GM19397 (cell line): ENCODE measurements around the gene OBP2B.

Experiments used
- ATAC-seq: cut with Tn5 transposase; IDR thresholded peaks from one replicate; pipeline ENCODE4 v1.9.1; 2021; ENCODE audit warnings: mild to moderate bottlenecking, moderate library complexity; ENCODE audit not compliant: unreplicated experiment

Gene OBP2B

GRCh38 chr9:133202688-133203453 lies 6.2 kb downstream of the OBP2B start:
- ATAC-seq = no peak

- ATAC-seq = no peak
Observed at GRCh38 chr9:133202145-133202513, 6.9 kb downstream of the OBP2B start.

- no peak for ATAC-seq
Observed at GRCh38 chr9:133201424-133202144, 7.5 kb downstream of the OBP2B start.

GRCh38 chr9:133200631-133201030 lies 8.4 kb downstream of the OBP2B start:
- no peak for ATAC-seq

GRCh38 chr9:133199648-133200321 lies 9.3 kb downstream of the OBP2B start:
- no peak for ATAC-seq

- no peak for ATAC-seq
Observed at GRCh38 chr9:133195029-133195428, 14.0 kb downstream of the OBP2B start.

GRCh38 chr9:133194597-133194996 lies 14.5 kb downstream of the OBP2B start:
- no peak for ATAC-seq

GRCh38 chr9:133191989-133192388 lies 17.1 kb downstream of the OBP2B start:
- no peak for ATAC-seq

- no peak for ATAC-seq
Observed at GRCh38 chr9:133189826-133190225, 19.2 kb downstream of the OBP2B start.

- no peak for ATAC-seq
Observed at GRCh38 chr9:133188843-133189180, 20.2 kb downstream of the OBP2B start.

GRCh38 chr9:133188006-133188842 lies 20.8 kb downstream of the OBP2B start:
- ATAC-seq = no peak

- no peak for ATAC-seq
Observed at GRCh38 chr9:133187561-133188005, 21.5 kb downstream of the OBP2B start.

GRCh38 chr9:133186736-133187135 lies 22.3 kb downstream of the OBP2B start:
- ATAC-seq = no peak

- ATAC-seq = no peak
Observed at GRCh38 chr9:133184971-133185370, 24.1 kb downstream of the OBP2B start.

- no peak for ATAC-seq
Observed at GRCh38 chr9:133182151-133182550, 26.9 kb downstream of the OBP2B start.

- no peak for ATAC-seq
Observed at GRCh38 chr9:133181561-133181960, 27.5 kb downstream of the OBP2B start.

- no peak for ATAC-seq
Observed at GRCh38 chr9:133180953-133181352, 28.1 kb downstream of the OBP2B start.

- ATAC-seq = no peak
Observed at GRCh38 chr9:133173056-133173455, 36.0 kb downstream of the OBP2B start.

GRCh38 chr9:133171161-133171961 lies 37.7 kb downstream of the OBP2B start:
- no peak for ATAC-seq

- no peak for ATAC-seq
Observed at GRCh38 chr9:133170716-133171115, 38.3 kb downstream of the OBP2B start.
